GM03348 (cell line): ENCODE measurements around the gene SRGAP2B.
"Not testable (repeated sequence)": the region's sequence is repeated elsewhere in the genome, so short reads cannot be mapped to it uniquely, and the experiment has no call there.

Experiments used
- DNase-seq: peaks from one replicate; pipeline ENCODE4 v3.0.0; 2012; ENCODE audit warnings: low spot score

The SRGAP2B gene

DNA sequence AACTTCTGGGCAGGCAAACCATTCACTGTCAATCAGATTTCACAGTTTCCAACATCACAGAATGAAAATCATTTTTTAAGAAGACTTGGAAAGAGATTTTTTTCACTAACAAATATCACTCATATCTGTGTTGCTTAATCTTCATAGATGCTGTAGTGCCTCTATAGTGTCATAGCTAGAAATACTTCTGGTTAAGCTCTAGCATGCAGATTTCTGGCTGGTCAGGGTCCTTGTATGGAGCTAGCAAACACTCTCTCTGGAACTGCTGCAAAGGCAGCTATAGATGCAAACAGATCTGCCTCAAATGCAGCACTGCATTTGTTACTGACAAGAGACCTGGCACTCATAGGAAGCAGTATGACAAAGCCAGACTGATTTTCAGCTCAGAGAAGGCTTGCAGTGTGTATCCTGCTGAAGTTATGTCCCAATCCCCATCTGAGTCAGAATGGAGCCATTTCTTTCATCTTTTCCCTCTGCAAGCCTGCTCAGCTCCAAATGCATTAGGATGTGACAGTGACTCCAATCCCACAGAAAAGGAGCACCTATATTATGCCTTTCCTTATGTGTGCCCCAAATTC is 99.2 kb downstream of the SRGAP2B start:
- DNase-seq, result not testable (repeated sequence)

DNA sequence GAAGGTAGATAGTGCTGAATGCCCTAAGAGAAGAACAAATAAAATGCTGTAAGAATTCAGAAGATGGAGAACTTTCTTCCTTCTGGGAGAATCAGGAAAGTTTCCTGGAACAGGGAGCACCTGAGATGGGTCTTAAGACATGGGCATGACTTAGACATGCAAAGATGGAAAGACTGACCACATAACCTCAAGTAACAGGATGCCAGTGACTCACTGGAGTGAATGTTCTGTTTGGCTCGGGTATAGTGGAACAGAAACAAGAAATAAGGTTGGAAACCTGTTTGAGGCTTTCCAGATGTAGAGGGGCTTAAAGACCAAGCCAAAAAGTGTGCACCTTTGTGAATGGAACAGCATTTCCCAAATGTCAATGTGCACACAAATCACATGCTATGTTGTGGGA is 102.2 kb downstream of the SRGAP2B start:
- not testable (repeated sequence) for DNase-seq

DNA sequence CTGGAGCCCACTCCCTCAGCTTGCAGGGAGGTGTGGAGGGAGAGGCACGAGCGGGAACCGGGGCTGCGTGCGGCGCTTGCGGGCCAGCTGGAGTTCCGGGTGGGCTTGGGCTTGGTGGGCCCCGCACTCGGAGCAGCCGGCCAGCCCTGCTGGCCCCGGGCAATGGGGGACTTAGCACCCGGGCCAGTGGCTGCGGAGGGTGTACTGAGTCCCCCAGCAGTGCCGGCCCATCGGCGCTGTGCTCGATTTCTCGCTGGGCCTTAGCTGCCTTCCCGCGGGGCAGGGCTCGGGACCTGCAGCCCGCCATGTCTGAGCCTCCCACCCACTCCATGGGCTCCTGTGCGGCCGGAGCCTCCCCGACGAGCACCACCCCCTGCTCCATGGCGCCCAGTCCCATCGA is 104.5 kb downstream of the SRGAP2B start:
- DNase-seq, result not testable (repeated sequence)

DNA sequence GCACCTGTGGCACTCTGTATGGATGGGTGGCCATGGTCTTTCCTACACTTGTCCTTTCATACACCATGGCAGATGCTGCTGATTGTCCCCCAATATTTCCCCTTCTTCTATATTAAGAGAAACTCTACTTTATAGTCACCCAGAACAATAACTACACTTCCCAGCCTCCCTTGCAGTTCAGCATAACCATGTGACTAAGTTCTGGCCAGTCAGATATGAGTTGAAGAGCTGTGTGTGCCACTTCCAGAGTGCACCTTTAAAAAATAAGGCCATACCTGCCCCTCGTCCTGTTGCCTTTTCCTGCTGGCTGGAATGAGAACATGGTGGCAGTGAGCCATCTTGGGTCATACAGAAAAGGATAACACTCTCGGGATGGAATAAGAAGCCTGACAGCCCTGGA is 108.0 kb downstream of the SRGAP2B start:
- DNase-seq, result not testable (repeated sequence)

DNA sequence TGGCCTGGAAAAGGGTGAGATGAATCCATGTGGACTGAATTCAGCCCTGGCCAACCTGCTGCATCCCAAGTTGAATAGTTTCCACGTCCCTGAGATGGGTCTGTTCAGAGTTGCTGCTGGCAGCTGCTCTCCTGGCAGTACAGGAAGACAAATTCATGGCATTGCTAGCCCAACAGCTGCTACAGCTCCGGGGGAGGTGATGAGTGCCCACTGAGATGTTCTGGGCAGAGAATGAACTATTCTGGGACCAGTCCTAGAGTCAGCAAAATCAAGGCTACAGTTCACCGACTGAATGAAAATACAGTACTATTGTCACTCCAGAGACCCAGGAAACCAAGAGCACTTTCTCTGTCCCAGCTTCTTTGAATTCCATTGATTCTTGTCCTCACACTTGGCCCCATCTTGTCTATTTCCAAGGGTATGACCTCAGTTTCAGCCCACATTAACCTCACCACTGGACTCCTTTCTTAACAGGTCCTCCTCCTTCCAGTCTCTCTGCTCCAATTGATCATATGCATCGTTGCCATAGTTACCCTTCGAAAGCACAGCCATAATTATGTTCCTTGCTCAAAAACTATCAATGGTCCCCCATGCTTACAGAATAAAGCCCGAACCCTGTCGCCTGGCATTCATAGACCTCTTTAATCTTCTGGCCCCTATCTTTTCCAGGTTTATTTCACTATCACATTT is 108.8 kb downstream of the SRGAP2B start:
- not testable (repeated sequence) for DNase-seq

DNA sequence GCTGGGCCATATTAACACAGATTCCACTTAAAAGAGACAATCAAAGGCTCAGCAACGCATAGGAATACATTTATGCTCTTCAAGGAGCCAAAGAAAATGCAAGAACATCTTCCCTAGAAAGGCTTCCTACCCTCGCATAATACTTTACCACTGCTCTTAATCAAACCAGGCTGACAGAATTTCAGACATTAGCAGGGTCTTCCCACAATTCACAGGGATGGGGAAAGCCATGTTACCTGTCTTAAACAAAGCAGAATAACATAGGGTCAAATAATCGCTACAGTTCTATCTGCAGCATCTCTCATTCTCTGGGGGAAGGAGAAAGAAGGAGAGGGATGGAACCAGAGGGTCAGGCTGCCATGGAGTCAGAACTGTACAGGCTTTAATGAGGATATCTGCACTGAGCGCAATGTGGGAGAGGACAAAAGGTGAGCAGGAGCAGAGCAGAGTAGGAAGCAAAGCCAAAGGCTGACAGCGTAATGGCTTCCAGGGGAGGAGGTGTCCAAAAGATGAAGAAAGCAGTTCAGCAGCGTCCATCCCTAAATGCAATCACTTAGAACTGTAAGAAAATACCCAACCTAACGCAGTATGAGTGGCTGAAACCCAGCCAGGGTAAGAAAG is 109.5 kb downstream of the SRGAP2B start:
- DNase-seq, result not testable (repeated sequence)

DNA sequence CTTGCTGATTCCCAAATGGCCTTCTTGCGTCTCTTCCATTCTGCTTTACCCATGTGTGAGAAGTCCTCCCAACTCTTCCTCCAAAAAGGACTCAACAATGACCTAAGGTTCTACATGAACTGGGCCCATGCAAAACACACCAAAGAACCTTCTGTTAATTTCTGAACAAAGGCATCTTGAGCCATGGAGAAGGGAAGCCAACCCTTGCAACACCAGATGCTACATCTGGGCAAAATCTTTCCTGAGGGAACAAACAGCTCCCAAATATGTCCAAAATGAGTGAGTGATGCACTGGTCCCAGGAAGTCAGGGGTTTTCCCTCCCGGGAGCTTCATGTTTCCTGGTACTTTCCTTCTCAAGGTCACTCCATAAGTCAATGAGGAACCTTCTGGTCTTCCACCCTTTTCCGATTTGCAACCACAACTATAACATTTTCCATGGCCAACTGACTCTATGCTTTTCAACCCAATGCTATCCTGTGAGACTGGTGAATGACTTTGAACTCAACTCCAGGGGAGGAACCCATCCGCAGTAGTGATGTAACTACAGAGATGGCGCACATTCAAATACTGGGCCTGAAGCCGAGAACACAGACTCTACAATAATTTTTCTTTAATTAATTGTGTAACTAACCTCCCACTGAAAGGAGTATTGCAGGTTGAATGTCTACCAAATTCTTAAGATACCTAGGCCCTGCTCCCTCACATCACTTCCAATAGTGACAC is 112.2 kb downstream of the SRGAP2B start:
- not testable (repeated sequence) for DNase-seq

DNA sequence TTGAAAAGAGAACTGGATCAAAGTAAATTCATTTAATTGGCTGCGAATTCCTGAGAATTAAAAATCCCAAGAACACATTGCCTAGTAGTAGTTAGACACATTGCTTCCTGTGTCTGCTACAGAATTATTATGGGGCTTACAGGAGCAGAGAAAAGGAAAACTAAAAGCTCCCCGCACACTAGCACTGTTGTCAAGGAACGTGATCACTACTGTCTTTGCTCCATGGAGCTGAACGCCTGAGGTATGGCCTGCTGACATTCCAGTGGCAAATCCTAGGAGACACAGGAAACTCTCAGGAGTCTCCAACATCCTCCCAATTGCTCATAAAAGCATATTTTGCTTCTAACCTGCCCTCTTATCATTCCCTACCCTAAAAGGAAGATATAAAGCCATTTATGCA is 114.0 kb downstream of the SRGAP2B start:
- DNase-seq, result not testable (repeated sequence)

DNA sequence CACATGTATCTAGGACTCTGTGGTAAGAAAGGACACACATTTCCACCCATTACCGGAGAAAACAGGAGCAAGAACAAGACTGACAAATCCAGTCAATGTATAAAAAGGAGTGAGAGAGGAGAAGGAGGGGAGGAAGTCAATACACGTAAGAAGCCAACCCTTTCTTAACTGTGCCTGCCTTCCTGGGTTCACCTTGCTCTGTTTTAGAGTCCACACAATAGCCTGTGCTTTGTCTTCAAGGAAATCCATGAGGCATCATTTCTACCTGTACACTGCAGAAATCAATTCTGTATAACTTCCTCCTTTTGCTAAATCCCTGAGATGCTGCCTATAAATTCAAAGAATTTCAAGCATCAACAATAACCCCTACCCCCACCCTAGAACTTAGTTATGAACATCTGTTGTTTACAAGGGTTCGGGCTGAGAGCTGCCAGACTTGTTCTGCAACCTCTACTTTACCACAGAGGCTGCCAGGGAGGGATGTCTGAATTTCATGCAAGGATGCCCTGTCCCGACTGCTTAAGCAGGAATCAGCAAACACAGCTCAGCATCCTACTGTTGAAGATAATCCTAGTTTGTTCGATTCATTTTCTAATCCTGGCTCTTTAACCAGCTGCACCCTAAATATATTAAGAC is 115.0 kb downstream of the SRGAP2B start:
- DNase-seq, result not testable (repeated sequence)

DNA sequence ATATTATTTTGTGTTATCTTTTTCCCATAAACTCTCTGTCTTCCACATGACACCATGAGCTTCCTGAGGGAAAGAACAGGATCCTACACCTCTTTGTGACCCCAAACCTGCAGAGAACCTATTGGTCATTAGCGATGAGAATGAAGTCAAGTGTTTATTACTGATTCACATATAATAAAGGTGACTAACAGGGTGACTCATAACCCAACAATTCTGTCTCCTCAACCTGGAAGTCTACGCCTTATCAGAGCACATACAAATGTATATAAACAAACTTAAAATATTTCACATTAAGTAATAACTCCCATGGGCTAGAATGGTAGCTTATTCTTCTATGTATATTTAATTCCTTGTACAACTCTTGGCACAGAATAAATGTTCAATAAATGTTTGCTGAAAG is 117.3 kb downstream of the SRGAP2B start:
- DNase-seq, result not testable (repeated sequence)

DNA sequence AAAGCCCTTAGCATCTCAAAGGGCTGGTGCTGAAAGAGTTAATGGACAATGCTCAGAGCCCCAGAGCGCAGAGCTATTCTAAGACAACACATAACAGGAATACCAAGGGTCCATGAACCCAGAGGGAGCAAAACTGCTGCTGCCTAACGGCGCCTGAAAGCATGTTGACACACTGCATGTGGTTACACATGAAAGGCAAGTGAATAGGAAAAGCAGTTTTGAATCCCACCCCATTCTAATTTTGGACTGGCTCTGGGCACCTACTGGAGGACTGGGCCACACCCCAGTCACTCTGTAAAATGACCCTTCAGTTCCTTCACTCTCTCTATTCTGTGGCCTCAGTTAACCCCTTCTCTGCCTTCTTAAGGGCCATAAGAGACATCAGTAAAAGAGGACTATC is 123.2 kb downstream of the SRGAP2B start:
- DNase-seq, result not testable (repeated sequence)

DNA sequence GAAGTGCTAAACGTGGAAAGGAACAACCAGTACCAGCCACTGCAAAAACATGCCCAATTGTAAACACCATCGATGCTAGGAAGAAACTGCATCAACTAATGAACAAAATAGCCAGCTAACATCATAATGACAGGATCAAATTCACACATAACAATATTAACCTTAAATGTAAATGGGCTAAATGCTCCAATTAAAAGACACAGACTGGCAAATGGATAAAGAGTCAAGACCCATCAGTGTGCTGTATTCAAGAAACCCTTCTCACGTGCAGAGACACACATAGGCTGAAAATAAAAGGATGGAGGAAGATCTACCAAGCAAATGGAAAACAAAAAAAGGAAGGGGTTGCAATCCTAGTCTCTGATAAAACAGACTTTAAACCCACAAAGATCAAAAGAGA is 128.6 kb downstream of the SRGAP2B start:
- DNase-seq, result not testable (repeated sequence)

DNA sequence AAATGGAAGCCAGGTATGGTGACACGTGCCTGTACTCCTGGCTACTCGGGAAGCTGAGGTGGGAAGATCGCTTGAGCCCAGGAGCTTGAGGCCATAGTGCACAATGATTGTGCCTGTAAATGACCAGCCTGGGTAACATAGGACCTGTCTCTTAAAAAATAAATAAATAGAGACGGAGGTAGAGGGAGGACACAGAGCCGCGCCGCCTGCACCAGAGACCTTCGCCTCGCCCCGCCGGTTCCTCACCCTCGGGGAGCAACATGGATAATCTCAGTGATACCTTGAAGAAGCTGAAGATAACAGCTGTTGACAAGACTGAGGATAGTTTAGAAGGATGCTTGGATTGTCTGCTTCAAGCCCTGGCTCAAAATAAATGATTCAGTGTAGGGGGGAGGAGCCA is 130.4 kb downstream of the SRGAP2B start:
- not testable (repeated sequence) for DNase-seq

DNA sequence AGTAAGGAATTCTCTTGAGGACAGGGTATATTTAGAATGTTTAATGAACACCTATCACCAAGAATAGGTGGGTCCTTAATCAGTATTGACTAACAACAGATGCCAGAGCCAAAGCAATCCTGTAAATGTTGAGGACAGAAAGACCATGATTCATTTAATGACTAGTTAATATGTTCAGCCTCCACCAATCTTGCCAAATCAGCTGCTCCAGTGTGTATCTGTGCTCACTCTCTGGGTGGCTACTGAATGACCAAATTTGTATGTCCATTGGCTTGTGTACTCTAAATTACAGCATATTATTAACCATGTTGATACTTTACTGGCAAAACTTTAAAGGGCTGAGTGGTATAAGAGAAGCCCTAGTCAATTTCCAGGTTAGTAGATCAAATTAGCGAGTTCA is 130.9 kb downstream of the SRGAP2B start:
- DNase-seq, result not testable (repeated sequence)

DNA sequence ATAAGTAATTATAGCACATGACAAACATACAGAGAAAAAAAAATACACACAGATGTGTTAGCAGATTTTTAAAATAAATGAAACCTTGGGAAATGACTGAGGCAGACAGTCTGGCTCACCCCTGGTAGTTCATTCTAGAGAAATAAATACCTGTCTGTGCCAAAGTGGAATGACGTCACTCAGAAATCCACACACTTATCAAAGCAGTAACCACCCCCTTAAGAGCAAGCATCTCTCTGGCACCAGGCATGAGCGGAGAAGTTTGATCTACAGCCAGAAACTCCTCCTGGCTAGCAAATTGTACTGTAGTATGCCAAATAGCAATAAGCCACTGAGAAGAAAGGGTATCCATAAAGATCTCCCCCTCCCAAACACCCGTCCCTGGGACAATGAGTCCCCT is 131.6 kb downstream of the SRGAP2B start:
- DNase-seq, result not testable (repeated sequence)

DNA sequence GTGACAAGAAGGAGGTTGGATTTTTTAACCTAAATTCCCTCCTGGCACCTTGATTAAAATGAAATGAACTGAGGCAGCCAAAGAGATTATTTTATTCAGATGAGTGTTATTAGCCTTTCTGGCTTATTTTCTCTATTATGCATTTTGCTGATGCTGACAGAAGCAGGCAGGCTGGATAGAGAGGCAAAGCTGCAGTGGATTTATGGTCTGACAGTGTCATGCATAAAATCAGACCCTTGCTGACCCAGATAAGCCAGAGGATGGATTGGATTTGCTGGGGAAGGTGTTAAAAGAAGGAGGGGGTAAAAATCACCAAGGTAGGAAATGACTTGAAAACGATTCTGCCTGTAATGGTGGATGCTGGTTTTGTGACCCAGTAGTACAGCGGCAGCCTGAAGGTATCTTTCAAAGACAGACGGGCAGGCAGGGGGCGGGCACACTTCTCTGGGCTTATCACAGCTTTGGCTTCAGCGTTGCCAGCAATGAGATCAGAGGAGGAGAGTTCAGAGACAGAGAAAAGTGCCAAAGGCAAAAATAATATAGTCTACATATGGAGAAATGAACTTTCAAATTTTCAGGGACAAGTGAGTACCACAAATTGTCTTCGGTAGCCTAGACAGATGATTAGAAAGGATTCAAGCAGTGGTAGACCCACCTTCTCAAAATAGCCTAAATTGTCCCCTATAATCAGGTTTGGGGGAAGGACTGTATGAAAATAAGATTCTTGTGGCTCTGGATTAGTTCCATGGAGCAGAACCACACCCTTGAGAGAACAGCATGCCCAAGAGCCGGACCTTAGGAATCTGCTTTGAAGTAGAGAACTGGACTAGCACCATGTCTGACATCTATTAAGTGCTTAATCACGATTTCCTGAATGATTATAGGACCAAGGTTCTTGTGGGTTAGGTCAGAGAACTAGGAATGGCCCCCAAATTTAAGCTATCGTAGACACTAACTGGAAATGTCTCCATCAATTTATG is 133.2 kb downstream of the SRGAP2B start:
- not testable (repeated sequence) for DNase-seq

DNA sequence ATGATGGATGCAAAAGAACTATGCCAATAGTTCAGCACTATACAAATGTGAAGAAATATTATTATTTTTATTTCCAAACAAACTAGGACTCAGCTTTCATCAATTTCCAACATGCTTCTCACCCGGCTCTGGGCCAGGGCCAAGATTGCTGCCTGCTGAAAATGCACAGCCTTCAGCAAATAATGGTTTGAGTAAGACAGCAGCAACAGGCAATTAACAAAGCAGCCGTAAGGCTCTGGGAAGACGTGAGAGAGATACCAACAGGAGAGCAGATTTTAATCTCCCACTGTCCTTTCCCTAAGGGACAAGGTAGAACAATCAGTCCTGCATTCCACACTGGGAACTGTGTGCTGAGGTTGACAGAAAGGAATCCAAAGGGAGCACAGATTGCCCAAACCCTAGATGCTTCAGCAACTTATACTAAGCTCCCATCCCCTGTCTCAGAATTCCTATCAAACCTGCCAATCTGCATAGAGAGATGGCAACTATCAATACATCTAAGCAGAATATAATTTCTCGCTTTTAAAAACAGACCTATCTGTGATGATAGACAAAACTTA is 134.1 kb downstream of the SRGAP2B start:
- DNase-seq, result not testable (repeated sequence)

DNA sequence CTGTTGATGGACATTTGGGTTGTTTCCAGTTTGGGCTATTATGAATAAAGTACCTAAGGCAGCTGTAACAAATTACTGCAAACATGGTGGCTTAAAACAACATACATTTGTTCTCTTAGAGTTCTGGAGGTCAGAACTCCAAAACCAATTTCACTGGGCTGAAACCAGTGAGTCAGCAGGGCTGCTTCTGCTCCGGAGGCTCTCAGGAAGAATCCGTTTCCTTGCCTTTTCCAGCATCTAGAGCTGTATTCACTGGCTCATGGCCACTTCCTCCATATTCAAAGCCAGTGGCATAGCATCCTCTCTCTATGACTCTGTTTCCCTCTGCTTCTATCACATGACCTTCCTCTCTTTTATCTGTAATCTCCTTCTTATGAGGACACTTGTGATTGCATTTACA is 146.7 kb downstream of the SRGAP2B start:
- not testable (repeated sequence) for DNase-seq

DNA sequence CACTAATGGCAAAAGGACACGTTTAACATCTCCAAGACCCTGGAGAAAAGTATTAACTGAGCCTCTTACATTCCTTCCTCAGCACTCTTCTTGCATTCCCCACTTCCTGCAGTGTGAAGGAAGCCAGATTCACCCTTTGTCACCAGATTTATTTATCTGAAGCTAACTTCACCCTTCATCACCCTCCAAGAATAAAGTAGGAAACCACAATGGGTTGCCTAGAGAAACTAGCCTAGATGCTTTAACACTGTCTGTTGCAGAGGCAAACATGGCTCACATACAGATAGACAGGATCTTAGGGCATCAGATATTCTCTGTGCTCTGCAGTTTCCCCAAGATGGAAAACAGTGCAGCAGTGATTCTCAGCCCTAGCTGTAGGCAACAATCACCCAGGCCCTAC is 147.6 kb downstream of the SRGAP2B start:
- not testable (repeated sequence) for DNase-seq
